Chondrocyte (in vitro differentiated cells): ENCODE data around the gene IL19. TPM values are rescaled to one million over a fixed set of nuclear protein-coding genes. Genes with fewer than 3 reads are reported as not detected.
A peak's percentile ranks its signal among the peaks of the same experiment; 100 is the strongest.

Source experiments
- DNase-seq: peaks from one replicate; pipeline ENCODE4 v3.0.0; 2021; ENCODE audit warnings: mixed read lengths, low spot score
- H3K27ac Mint-ChIP-seq: one replicate; pipeline ENCODE4 v1.8.0; 2021; ENCODE audit warnings: mild to moderate bottlenecking, moderate library complexity, mixed read lengths; ENCODE audit not compliant: unreplicated experiment
- H3K27me3 Mint-ChIP-seq: 2 replicates; pipeline ENCODE4 v1.8.0; 2021; ENCODE audit warnings: low read depth, mixed read lengths
- H3K36me3 Mint-ChIP-seq: 2 replicates; pipeline ENCODE4 v1.8.0; 2021; ENCODE audit warnings: low read depth, mixed read lengths
- H3K4me1 Mint-ChIP-seq: 2 replicates; pipeline ENCODE4 v1.8.0; 2021; ENCODE audit warnings: low read depth, mild to moderate bottlenecking, mixed read lengths
- H3K4me3 Mint-ChIP-seq: one replicate; pipeline ENCODE4 v1.8.0; 2021; ENCODE audit warnings: mild to moderate bottlenecking, moderate library complexity, mixed read lengths; ENCODE audit not compliant: unreplicated experiment
- H3K9me3 Mint-ChIP-seq: 2 replicates; pipeline ENCODE4 v1.8.0; 2021; ENCODE audit warnings: low read depth, mixed read lengths
- total RNA-seq: library from RNA; stranded (reverse); gene quantifications from 3 replicates; pipeline ENCODE4 v1.2.1, GENCODE V29; 2021
- TF ChIP-seq, protein P1 (sequence below): fragments of 200-600 bp; sonication (generic); IDR thresholded peaks from 2 replicates; pipeline ENCODE4 v1.5.0; 2021; ENCODE audit warnings: antibody characterized with exemption, mild to moderate bottlenecking, moderate library complexity

Gene IL19
- total RNA-seq, 1 donor from 2014 or later = not detected

- TF ChIP-seq, protein P1, sequence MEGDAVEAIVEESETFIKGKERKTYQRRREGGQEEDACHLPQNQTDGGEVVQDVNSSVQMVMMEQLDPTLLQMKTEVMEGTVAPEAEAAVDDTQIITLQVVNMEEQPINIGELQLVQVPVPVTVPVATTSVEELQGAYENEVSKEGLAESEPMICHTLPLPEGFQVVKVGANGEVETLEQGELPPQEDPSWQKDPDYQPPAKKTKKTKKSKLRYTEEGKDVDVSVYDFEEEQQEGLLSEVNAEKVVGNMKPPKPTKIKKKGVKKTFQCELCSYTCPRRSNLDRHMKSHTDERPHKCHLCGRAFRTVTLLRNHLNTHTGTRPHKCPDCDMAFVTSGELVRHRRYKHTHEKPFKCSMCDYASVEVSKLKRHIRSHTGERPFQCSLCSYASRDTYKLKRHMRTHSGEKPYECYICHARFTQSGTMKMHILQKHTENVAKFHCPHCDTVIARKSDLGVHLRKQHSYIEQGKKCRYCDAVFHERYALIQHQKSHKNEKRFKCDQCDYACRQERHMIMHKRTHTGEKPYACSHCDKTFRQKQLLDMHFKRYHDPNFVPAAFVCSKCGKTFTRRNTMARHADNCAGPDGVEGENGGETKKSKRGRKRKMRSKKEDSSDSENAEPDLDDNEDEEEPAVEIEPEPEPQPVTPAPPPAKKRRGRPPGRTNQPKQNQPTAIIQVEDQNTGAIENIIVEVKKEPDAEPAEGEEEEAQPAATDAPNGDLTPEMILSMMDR = no peak
- no peaks in the 10 kb centered on the region for H3K27me3 Mint-ChIP-seq
- H3K4me1 Mint-ChIP-seq = no peaks in the 10 kb centered on the region
- H3K9me3 Mint-ChIP-seq = no peaks in the 10 kb centered on the region
- H3K36me3 Mint-ChIP-seq = peaks cover 17% of the 10 kb centered on the region
- H3K4me3 Mint-ChIP-seq = no peak overlapping the region
- H3K27ac Mint-ChIP-seq = no peak overlapping the region
- DNase-seq = no peak
Measured at GRCh38 chr1:206732508-206732907, 38.1 kb upstream of the IL19 start.

DNA sequence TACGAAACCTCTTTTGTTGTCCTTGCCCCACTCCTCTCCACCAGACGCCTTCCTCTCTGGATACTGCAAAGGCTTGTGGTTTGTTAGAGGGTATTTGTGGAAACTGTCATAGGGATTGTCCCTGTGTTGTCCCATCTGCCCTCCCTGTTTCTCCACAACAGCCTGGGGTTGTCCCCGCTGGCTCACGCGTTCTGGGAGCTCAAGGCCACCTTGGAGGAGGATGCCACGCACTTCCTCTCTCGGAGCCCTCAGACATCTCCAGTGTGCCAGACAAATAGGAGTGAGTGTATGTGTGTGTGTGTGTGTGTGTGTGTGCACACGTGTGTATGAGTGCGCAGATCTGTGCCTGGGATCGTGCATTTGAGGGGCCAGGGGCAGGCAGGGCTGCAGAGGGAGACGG, 37.6 kb upstream of the IL19 start:
- Mint-ChIP-seq H3K9me3 (no peaks in the 10 kb centered on the region), H3K27me3 (no peaks in the 10 kb centered on the region), H3K4me3 (no peak overlapping the region), H3K36me3 (peaks cover 17% of the 10 kb centered on the region), H3K27ac (no peak overlapping the region), H3K4me1 (peaks cover 2% of the 10 kb centered on the region)
- no peak for DNase-seq
- TF ChIP-seq, protein P1 = no peak

DNA sequence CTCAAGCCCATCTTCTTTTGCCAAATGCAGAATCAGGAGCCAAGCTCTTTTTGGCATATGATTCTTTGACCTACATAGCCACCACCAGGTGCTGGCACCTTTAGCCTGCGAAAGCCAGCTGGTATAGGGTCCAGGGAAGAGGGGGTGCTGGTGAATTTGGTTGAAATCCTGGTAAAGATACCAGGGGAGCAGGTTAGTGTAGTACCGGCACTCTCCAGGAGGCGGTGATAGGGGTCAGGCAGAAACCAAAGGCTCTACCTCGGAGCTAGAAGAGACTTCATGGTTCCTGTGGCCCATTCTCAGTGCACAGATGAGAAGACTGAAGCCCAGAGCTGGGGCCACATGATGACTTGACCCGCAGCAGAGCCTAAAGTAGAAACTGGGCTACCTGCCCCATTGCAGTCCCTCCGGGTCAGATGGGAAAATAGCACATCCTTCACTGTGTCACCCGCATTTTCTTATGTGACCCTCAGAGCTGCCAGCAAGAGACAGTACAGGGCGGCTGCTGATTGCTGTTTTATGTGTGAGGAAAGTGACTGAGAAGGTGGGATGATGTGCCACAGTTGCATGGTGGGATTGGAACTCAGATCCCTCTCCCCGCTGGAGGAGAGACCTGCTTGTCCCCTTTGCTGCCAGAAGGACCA, 36.0 kb upstream of the IL19 start:
- TF ChIP-seq, protein P1 = peak; percentile 79
- Mint-ChIP-seq H3K9me3 (no peaks in the 10 kb centered on the region), H3K4me3 (no peak overlapping the region), H3K4me1 (peaks cover 13% of the 10 kb centered on the region), H3K27ac (no peak overlapping the region), H3K36me3 (peaks cover 15% of the 10 kb centered on the region), H3K27me3 (no peaks in the 10 kb centered on the region)
- no peak for DNase-seq

- TF ChIP-seq, protein P1 = no peak
- DNase-seq = no peak
Measured at GRCh38 chr1:206735553-206736031, 35.0 kb upstream of the IL19 start.

GRCh38 chr1:206736878-206737728, 33.5 kb upstream of the IL19 start:
- no peak for DNase-seq
- Mint-ChIP-seq H3K36me3 (peaks cover 10% of the 10 kb centered on the region), H3K4me3 (no peak overlapping the region), H3K9me3 (no peaks in the 10 kb centered on the region), H3K27ac (no peak overlapping the region), H3K4me1 (peaks cover 13% of the 10 kb centered on the region), H3K27me3 (no peaks in the 10 kb centered on the region)
- TF ChIP-seq, protein P1 = no peak

More at GRCh38 chr1:206735553-206736031, 35.0 kb upstream of the IL19 start:
- H3K27me3 Mint-ChIP-seq = no peaks in the 10 kb centered on the region
- H3K4me3 Mint-ChIP-seq = no peak overlapping the region
- peaks cover 13% of the 10 kb centered on the region for H3K36me3 Mint-ChIP-seq
- H3K9me3 Mint-ChIP-seq = no peaks in the 10 kb centered on the region
- H3K4me1 Mint-ChIP-seq = peaks cover 13% of the 10 kb centered on the region
- H3K27ac Mint-ChIP-seq = no peak overlapping the region
